Cardiac muscle cell (in vitro differentiated cells and primary cell): ENCODE data around the gene SMARCA4. TPM values are rescaled to one million over a fixed set of nuclear protein-coding genes. Genes with fewer than 3 reads are reported as not detected.

ENCODE experiments used
- DNase-seq, 2 donors: peaks; one replicate each; pipeline versions ENCODE4 v3.0.0 to v3.0.0-alpha.2; 2010 to 2017; ENCODE audit warnings: low read depth in 1 of 2, low spot score in 1 of 2
- H3K27ac ChIP-seq: fragments of 200-600 bp; sonication (generic); 2 replicates; pipeline ENCODE4 v1.5.1; 2016
- H3K27me3 ChIP-seq: fragments of 200-600 bp; sonication (generic); 2 replicates; pipeline ENCODE4 v1.6.0; 2016; ENCODE audit warnings: control low read depth
- H3K36me3 ChIP-seq: fragments of 200-600 bp; sonication (generic); 2 replicates; pipeline ENCODE4 v1.5.1; 2016; ENCODE audit warnings: control low read depth
- H3K4me1 ChIP-seq: fragments of 200-600 bp; sonication (generic); 2 replicates; pipeline ENCODE4 v1.8.1; 2017; ENCODE audit warnings: low read depth, mild to moderate bottlenecking, mixed run types
- H3K4me3 ChIP-seq: fragments of 200-600 bp; sonication (generic); 2 replicates; pipeline ENCODE4 v1.5.1; 2016; ENCODE audit warnings: mild to moderate bottlenecking
- H3K9me3 ChIP-seq: fragments of 200-600 bp; sonication (generic); 2 replicates; pipeline ENCODE4 v1.5.1; 2017; ENCODE audit warnings: low read depth, mild to moderate bottlenecking, control low read depth
- CTCF ChIP-seq: IDR thresholded peaks from 2 replicates; pipeline ENCODE4 v1.5.1; 2012; ENCODE audit warnings: low read depth, mild to moderate bottlenecking, low read length
- polyA plus RNA-seq: library from polyadenylated mRNA; unstranded; fragments of >200 nt; fragmentation: Nextera tagmentation; extraction: Ambion mirVana; gene quantifications from 2 replicates; pipeline ENCODE4 v1.2.1, GENCODE V29; 2016
- total RNA-seq: library from RNA; depleted of rRNA; stranded (reverse); fragments of >200 nt; gene quantifications from 2 replicates; pipeline ENCODE4 v1.2.3, GENCODE V29; 2016

SMARCA4 gene
- total and polyA plus RNA-seq, 2 experiments from 2014 or later: 178 to 212 TPM

GRCh38 chr19:11090264-11090996, 129.6 kb downstream of the SMARCA4 start:
- TF ChIP-seq CTCF: no peak
- Histone ChIP-seq H3K36me3 (peaks cover 11% of the 10 kb centered on the region), H3K9me3 (no peaks in the 10 kb centered on the region), H3K27me3 (no peaks in the 10 kb centered on the region), H3K4me1 (peaks cover 23% of the 10 kb centered on the region), H3K4me3 (peak overlapping the region; percentile 95), H3K27ac (peak overlapping the region; percentile 100)
- DNase-seq: peak; percentile 98 to 99

DNA sequence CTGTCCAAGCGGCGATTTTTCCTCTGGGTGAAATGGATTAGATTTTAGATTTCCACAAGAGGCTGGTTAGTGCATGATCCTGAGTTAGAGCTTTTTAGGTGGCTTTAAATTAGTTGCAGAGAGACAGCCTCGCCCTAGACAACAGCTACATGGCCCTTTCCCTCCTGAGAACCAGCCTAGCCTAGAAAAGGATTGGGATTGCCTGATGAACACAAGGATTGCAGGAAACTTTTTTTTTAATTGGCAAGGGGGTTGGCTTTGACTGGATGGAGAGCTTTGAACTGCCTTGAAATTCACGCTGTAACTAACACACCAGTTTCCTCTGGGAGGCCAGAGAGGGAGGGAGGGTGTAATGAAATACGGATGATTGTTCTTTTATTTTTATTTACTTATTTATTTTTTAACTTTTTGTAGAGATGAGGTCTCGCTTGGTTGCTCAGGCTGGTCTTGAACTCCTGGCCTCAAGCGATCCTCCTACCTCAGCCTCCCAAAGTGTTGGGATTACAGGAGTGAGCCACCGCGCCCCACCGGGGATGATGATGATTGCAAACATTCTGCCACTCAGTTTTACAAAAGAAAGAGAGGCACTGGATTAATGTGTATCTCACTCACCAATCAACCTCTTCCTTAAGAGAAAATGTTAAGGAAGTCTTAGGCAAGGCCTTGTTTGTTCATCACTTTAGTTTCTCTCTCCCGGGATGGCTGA, 130.3 kb downstream of the SMARCA4 start:
- H3K36me3 ChIP-seq: peaks cover 18% of the 10 kb centered on the region
- H3K27ac ChIP-seq: peak overlapping the region; percentile 100
- no peak for TF ChIP-seq CTCF
- no peaks in the 10 kb centered on the region for H3K27me3 ChIP-seq
- H3K4me1 ChIP-seq: peaks cover 22% of the 10 kb centered on the region
- no peaks in the 10 kb centered on the region for H3K9me3 ChIP-seq
- DNase-seq: no peak
- H3K4me3 ChIP-seq: peak overlapping the region; percentile 95

DNA sequence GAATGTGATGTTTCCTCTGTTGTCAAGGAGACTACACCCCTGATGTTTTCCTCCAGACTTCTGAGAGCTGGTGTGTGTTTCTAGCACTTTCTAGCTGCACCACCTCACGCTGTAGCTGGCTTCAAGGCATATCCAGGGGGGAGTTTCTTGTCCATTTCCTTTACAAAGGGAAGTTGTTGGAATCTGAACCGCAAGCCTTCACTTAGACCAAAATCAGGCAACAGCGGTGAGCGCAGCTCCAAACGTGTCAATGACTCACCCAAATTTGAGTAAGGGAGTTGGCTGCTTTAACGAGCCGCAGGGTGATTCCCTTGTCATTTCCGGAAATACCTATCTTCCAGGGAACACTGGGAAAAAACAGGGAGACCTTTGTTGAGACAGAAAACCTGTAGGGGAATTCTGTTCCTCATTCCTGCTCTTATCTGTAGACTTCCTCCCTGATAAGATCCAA, 130.9 kb downstream of the SMARCA4 start:
- peak in 1 of 2 donors; percentile 97 for DNase-seq
- no peaks in the 10 kb centered on the region for H3K9me3 ChIP-seq
- peaks cover 22% of the 10 kb centered on the region for H3K4me1 ChIP-seq
- H3K27ac ChIP-seq: peak overlapping the region; percentile 100
- H3K27me3 ChIP-seq: no peaks in the 10 kb centered on the region
- H3K36me3 ChIP-seq: peaks cover 23% of the 10 kb centered on the region
- TF ChIP-seq CTCF: no peak
- peak overlapping the region; percentile 95 for H3K4me3 ChIP-seq

GRCh38 chr19:11092181-11092538, 131.3 kb downstream of the SMARCA4 start:
- DNase-seq: peak in 1 of 2 donors; percentile 68
- H3K4me3 ChIP-seq: peak overlapping the region; percentile 95
- peak overlapping the region; percentile 100 for H3K27ac ChIP-seq
- TF ChIP-seq CTCF: no peak
- H3K36me3 ChIP-seq: peaks cover 24% of the 10 kb centered on the region
- H3K27me3 ChIP-seq: no peaks in the 10 kb centered on the region
- peaks cover 22% of the 10 kb centered on the region for H3K4me1 ChIP-seq
- H3K9me3 ChIP-seq: no peaks in the 10 kb centered on the region

- Histone ChIP-seq H3K27ac (no peak overlapping the region), H3K4me1 (peaks cover 16% of the 10 kb centered on the region), H3K4me3 (no peak overlapping the region), H3K27me3 (no peaks in the 10 kb centered on the region), H3K9me3 (no peaks in the 10 kb centered on the region), H3K36me3 (peaks cover 24% of the 10 kb centered on the region)
- TF ChIP-seq CTCF: no peak
- DNase-seq: no peak
Observed at GRCh38 chr19:11093689-11094238, 132.9 kb downstream of the SMARCA4 start.
